Raji (cell line): ENCODE results near the gene RPA1.

ENCODE experiments used
- POLR2A ChIP-seq: IDR thresholded peaks from 2 replicates; pipeline ENCODE4 v1.6.1; 2011; ENCODE audit warnings: low read depth, low read length, control low read depth; ENCODE audit not compliant: insufficient read depth

The RPA1 gene

GRCh38 chr17:1829592-1830257 lies at the start of gene RPA1, which contains the start of gene SMYD4:
Gene RPA1, plus strand, starts transcription at chr17:1830005. Its CDS starts 89 bp downstream, at chr17:1830094.
Gene SMYD4, minus strand, starts transcription at chr17:1829902. Its CDS starts 1,908 bp downstream, at chr17:1827994.
- TF ChIP-seq POLR2A = peak; percentile 90

- no peak for TF ChIP-seq POLR2A
These were observed 47.6 kb upstream of the RPA1 start for GRCh38 chr17:1782171-1782567.

GRCh38 chr17:1783271-1783670 lies 46.5 kb upstream of the RPA1 start:
- no peak for TF ChIP-seq POLR2A

GRCh38 chr17:1783834-1784611 lies 45.8 kb upstream of the RPA1 start:
- TF ChIP-seq POLR2A = no peak

- no peak for TF ChIP-seq POLR2A
These were observed 43.9 kb upstream of the RPA1 start for GRCh38 chr17:1785930-1786329.

- TF ChIP-seq POLR2A = no peak
These were observed 43.1 kb upstream of the RPA1 start for GRCh38 chr17:1786708-1787107.

GRCh38 chr17:1787301-1787902 lies 42.4 kb upstream of the RPA1 start:
- TF ChIP-seq POLR2A = no peak

GRCh38 chr17:1789936-1790335 lies 39.9 kb upstream of the RPA1 start:
- no peak for TF ChIP-seq POLR2A

GRCh38 chr17:1792495-1793446 lies 37.0 kb upstream of the RPA1 start:
- TF ChIP-seq POLR2A = no peak

- no peak for TF ChIP-seq POLR2A
These were observed 36.4 kb upstream of the RPA1 start for GRCh38 chr17:1793447-1793806.

GRCh38 chr17:1796800-1797199 lies 33.0 kb upstream of the RPA1 start:
- no peak for TF ChIP-seq POLR2A

GRCh38 chr17:1797323-1797722 lies 32.5 kb upstream of the RPA1 start:
- no peak for TF ChIP-seq POLR2A

- no peak for TF ChIP-seq POLR2A
These were observed 29.6 kb upstream of the RPA1 start for GRCh38 chr17:1800240-1800639.

- TF ChIP-seq POLR2A = no peak
These were observed 29.1 kb upstream of the RPA1 start for GRCh38 chr17:1800712-1801111.

- no peak for TF ChIP-seq POLR2A
These were observed 27.4 kb upstream of the RPA1 start for GRCh38 chr17:1802429-1802828.
